ENCODE data around the gene WNT7B. TPM values are rescaled to one million over a fixed set of nuclear protein-coding genes. Genes with fewer than 3 reads are reported as not detected.

The WNT7B gene
- total and polyA plus RNA-seq, 7 donors: not detected

DNA sequence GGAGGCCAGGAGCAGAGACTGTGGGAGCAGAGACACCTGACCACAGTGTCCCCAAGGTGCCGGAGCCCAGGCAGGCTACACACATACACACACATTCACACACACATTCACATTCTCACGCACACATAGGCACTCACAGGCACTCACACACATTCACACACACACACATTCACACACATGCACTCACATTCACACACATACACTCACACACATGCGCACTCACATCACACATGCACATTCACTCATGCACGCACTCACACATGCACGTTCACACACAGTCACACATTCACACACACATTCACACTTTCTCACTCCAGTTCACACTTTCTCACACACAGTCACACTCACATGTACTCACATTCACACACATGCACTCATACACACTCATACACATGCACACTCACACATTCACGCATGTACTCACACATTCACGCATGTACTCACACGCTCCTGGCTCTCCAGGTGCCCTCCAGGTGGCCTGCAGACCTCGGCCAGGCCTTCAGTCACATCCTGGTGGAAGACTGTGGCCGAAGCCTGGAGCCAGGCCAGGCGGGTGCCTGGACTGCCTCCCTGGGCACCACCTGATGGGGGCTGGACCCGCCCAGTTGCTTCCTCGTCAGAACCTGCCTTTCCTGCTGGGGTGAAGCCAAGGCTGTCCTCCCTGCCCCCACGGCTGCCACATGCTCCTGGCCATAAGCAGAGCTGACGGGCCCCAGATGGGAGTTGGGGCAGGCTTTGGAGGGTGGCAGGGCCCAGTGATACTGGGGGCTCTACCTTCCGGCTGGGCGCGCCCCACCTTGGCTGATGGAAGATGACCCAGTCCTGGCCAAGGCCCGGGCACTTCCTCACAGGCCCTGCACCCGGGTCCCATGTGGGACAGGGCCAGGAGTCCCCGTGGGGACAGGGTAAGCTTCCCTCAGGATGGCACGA, 89.5 kb downstream of the WNT7B start:
- Histone ChIP-seq H3K9me3 (no peaks in the 10 kb centered on the region), H3K27ac (no peak overlapping the region), H3K36me3 (no peaks in the 10 kb centered on the region), H3K27me3 (peaks cover 0 to 72% (median 26%) of the 10 kb centered on the region in 3 donors), H3K4me3 (no peak overlapping the region), H3K4me1 (peaks cover 0 to 7% (median 2%) of the 10 kb centered on the region in 4 donors)
- TF ChIP-seq POLR2A (IDR thresholded peaks at IDR 0.05) (no peak), EP300 (IDR thresholded peaks at IDR 0.05) (no peak), POLR2AphosphoS5 (IDR thresholded peaks at IDR 0.05) (no peak)
- TF ChIP-seq, protein P1, sequence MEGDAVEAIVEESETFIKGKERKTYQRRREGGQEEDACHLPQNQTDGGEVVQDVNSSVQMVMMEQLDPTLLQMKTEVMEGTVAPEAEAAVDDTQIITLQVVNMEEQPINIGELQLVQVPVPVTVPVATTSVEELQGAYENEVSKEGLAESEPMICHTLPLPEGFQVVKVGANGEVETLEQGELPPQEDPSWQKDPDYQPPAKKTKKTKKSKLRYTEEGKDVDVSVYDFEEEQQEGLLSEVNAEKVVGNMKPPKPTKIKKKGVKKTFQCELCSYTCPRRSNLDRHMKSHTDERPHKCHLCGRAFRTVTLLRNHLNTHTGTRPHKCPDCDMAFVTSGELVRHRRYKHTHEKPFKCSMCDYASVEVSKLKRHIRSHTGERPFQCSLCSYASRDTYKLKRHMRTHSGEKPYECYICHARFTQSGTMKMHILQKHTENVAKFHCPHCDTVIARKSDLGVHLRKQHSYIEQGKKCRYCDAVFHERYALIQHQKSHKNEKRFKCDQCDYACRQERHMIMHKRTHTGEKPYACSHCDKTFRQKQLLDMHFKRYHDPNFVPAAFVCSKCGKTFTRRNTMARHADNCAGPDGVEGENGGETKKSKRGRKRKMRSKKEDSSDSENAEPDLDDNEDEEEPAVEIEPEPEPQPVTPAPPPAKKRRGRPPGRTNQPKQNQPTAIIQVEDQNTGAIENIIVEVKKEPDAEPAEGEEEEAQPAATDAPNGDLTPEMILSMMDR (IDR thresholded peaks at IDR 0.05): no peak
- peak; percentile 57 for DNase-seq
- WGBS, 2 donors: 65 to 84% methylated on average over 22 of the region's 22 CpGs
- intact Hi-C loops (cut with DNase I): no loop called here

- DNase-seq: peak; percentile 15
- TF ChIP-seq POLR2AphosphoS5 (IDR thresholded peaks at IDR 0.05): no peak
- no peak for TF ChIP-seq EP300 (IDR thresholded peaks at IDR 0.05)
- TF ChIP-seq, protein P1 (IDR thresholded peaks at IDR 0.05): no peak
- no peak for TF ChIP-seq POLR2A (IDR thresholded peaks at IDR 0.05)
- H3K36me3 ChIP-seq: no peaks in the 10 kb centered on the region
- intact Hi-C loops (cut with DNase I): no loop called here
- H3K27ac ChIP-seq: no peak overlapping the region
- H3K4me3 ChIP-seq: no peak overlapping the region
- H3K27me3 ChIP-seq: peaks cover 0 to 72% (median 17%) of the 10 kb centered on the region in 3 donors
- peaks cover 0 to 7% (median 2%) of the 10 kb centered on the region in 4 donors for H3K4me1 ChIP-seq
- H3K9me3 ChIP-seq: no peaks in the 10 kb centered on the region
- WGBS, 2 donors: 82 to 88% methylated on average over 7 of the region's 7 CpGs
Observed at GRCh38 chr22:45886540-45886939, 90.4 kb downstream of the WNT7B start.

DNA sequence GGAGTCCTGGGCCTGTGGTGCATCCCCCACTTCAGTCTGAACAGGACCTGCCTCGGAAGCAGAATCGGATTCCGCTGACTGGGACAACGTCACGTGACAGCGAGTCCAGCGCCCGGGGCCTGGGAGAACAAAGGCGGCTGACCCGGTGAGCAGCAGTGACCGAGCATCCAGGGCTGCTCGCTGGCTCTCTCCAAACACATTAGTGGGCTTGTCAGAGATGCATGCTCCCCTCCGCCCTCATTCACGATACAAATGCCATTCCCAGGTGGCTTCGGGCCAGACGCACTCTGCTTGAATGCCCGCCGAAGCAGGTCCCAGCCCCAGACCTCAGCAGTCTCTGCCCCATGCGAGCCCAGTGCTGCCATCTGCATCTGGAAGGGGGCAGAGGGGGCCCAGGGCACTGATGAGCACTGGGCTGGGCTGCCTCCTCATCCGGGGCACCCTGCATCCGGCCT, 91.0 kb downstream of the WNT7B start:
- Histone ChIP-seq H3K27ac (no peak overlapping the region), H3K9me3 (no peaks in the 10 kb centered on the region), H3K27me3 (peaks cover 2 to 75% (median 16%) of the 10 kb centered on the region in 3 donors), H3K4me1 (peaks cover 0 to 10% (median 4%) of the 10 kb centered on the region in 4 donors), H3K4me3 (no peak overlapping the region), H3K36me3 (no peaks in the 10 kb centered on the region)
- TF ChIP-seq, protein P1 (IDR thresholded peaks at IDR 0.05): no peak
- no peak for TF ChIP-seq POLR2A (IDR thresholded peaks at IDR 0.05)
- TF ChIP-seq POLR2AphosphoS5 (IDR thresholded peaks at IDR 0.05): no peak
- no peak for TF ChIP-seq EP300 (IDR thresholded peaks at IDR 0.05)
- peak; percentile 48 for DNase-seq
- intact Hi-C loops (cut with DNase I): no loop called here
- WGBS, 2 donors: 52 to 77% methylated on average over 21 of the region's 21 CpGs

GRCh38 chr22:45885171-45885840, 91.7 kb downstream of the WNT7B start:
- no peak overlapping the region for H3K27ac ChIP-seq
- DNase-seq: peak; percentile 51
- no peaks in the 10 kb centered on the region for H3K36me3 ChIP-seq
- intact Hi-C loops (cut with DNase I): no loop called here
- H3K9me3 ChIP-seq: no peaks in the 10 kb centered on the region
- H3K4me1 ChIP-seq: peaks cover 0 to 14% (median 11%) of the 10 kb centered on the region in 4 donors
- peaks cover 6 to 82% (median 21%) of the 10 kb centered on the region in 3 donors for H3K27me3 ChIP-seq
- TF ChIP-seq POLR2A (IDR thresholded peaks at IDR 0.05): no peak
- no peak for TF ChIP-seq EP300 (IDR thresholded peaks at IDR 0.05)
- no peak for TF ChIP-seq POLR2AphosphoS5 (IDR thresholded peaks at IDR 0.05)
- TF ChIP-seq, protein P1 (IDR thresholded peaks at IDR 0.05): no peak
- 71 to 82% methylated on average over 16 of the region's 16 CpGs for WGBS, 2 donors
- no peak overlapping the region for H3K4me3 ChIP-seq
